GM12873 (cell line): Measurements from ENCODE around the gene CNTNAP2.

Experiments used
- CTCF ChIP-seq: IDR thresholded peaks from 2 replicates; pipeline ENCODE4 v1.5.1; 2012; ENCODE audit warnings: low read depth, mild to moderate bottlenecking, moderate library complexity, low read length, control low read depth; ENCODE audit not compliant: insufficient read depth; ENCODE audit errors: missing control alignments

CNTNAP2 gene

GRCh38 chr7:148093375-148094166 lies 1977.0 kb downstream of the CNTNAP2 start:
- TF ChIP-seq CTCF: no peak

DNA sequence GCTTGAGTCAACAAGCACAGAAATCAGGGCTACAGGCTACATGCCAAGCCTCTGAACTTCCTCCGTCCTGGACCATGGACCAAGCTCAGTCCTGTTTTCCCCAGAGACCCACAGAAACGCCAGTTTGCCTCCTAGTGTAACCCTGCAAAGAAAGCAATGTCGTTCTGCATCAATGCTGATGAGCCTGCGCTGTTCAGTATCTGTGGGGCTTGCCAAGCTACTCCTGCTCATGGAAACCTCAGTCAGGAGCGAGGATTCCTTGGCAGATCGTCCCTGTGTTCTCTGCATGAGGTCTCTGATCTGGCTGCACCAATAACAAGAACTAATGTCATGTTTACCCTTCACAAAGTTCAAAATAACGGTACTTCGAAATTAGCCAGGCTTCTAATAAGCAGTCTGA lies 1978.5 kb downstream of the CNTNAP2 start:
- no peak for TF ChIP-seq CTCF

DNA sequence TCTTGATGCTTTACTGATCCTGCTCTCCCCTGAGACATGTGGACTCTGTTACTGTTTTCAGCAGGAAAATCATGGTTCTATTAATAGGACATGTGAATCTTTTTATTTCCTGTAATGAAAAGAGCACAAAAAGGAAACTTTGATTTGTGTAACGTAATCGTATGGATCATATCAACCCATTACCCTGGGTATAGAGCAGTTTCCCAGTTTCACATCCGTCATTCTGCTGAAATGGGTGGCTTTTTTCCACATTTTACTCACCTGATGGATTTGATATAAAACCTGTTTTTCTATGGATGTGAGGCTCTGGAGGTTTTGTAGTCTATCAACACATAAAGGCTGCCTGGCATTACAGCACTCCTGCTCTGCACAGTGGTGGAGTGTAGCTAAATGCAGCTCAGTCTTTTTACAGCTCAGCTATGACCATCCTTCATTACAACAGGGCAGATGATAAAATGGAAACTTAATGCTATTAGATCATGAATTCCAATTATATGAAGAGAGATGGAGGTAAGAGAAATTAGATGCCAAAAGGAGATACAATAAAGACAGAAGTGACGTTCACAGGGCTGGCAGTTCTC lies 1987.6 kb downstream of the CNTNAP2 start:
- no peak for TF ChIP-seq CTCF

- no peak for TF ChIP-seq CTCF
Observed at GRCh38 chr7:148104924-148105323, 1988.3 kb downstream of the CNTNAP2 start.

DNA sequence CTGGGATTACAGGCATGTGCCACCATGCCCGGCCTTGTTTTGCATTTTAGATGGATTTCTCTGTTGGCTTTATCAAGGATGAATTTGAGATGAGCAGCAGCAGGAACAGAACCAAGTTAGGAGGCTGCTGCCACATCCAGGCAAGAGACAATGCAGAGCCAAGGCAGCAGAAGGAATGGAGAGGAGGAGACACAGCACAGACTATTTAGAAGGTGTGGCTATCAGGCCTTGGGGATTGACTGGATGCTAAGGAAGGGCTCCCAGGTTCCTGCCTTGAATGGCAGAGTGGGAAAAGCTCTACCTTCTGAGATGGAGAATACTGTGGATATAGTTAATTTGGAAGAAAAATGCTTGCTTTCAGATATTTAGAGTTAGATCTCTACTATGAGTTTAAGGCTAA lies 1989.3 kb downstream of the CNTNAP2 start:
- TF ChIP-seq CTCF: no peak

GRCh38 chr7:148107443-148108127 lies 1991.0 kb downstream of the CNTNAP2 start:
- no peak for TF ChIP-seq CTCF

DNA sequence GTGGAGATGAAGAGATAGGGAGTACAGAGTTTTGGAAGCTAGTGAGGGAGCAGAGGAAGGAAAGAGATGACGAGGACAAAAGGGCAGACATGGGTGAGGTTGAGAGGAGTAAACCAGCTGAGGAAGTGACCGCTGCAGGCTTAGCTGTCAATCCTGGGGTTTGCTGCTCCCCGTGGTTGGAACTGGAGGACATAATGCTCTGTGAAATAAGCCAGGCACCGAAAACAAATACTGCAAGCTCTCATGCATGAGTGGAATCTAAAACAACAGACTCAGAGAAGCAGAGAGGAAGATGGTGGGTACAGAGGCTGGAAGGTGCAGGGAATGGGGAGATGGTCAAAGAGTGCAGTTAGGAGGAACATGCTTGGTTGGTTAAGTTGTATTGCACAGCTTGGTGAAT lies 1991.8 kb downstream of the CNTNAP2 start:
- no peak for TF ChIP-seq CTCF
